ENCODE results near the gene CPO. TPM values are rescaled to one million over a fixed set of nuclear protein-coding genes. Genes with fewer than 3 reads are reported as not detected.

Gene CPO
- total and polyA plus RNA-seq, 2 experiments from 2014 or later = not detected

DNA sequence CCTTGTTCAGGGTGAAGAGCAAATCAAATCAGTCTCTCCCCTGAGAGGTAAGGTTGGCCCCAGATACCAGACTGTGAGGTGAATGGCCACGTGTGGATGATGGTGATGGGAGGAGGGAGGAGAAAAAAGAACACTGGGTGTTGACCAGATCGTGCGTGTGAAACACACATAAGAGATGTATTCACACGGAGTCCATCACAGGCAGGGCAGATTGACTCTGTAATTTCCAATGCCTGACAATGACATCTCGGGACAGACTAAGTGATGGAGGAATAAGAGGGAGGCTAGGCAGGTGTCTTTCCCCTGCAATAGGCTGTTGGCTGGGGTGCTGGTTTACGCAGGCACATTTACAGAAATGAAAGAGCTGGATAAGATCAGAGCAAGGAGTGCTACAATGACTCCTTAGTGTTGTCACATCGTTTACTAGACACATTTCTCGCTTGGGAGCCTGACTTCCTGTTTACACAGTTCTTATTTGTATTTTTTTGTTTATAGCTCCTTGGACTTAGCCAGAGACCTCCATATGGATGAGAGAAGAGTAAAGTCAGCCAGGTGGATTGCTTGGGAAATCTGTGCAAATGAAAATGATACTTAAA, 43.1 kb downstream of the CPO start:
- Histone ChIP-seq H3K27me3 (no peaks in the 10 kb centered on the region), H3K79me2 (no peaks in the 10 kb centered on the region), H3K4me3 (no peak overlapping the region), H3K4me2 (no peak overlapping the region), H4K20me1 (ENCODE audit: insufficient read depth, poor library complexity, severe bottlenecking) (no peaks in the 10 kb centered on the region), H3K4me1 (ENCODE audit: insufficient read depth) (peaks cover 13% of the 10 kb centered on the region), H3K9me2 (replicated peaks; ENCODE audit: insufficient read depth) (no peaks in the 10 kb centered on the region), H2AFZ (no peak overlapping the region), H3K36me3 (replicated peaks; ENCODE audit: insufficient read depth, low read depth) (no peaks in the 10 kb centered on the region), H3K9me3 (ENCODE audit: low read depth) (no peaks in the 10 kb centered on the region), H3K27ac (no peak overlapping the region)
- no peak for DNase-seq (ENCODE audit: low spot score)
- WGBS (ENCODE audit: low lambda C conversion rate, missing lambda C conversion rate) = 73% methylated on average over 8 of the region's 8 CpGs
- no peak for TF ChIP-seq EZH2phosphoT487 (IDR thresholded peaks at IDR 0.05; ENCODE audit: low read depth, severe bottlenecking, unreplicated experiment)
- TF ChIP-seq, protein P1, sequence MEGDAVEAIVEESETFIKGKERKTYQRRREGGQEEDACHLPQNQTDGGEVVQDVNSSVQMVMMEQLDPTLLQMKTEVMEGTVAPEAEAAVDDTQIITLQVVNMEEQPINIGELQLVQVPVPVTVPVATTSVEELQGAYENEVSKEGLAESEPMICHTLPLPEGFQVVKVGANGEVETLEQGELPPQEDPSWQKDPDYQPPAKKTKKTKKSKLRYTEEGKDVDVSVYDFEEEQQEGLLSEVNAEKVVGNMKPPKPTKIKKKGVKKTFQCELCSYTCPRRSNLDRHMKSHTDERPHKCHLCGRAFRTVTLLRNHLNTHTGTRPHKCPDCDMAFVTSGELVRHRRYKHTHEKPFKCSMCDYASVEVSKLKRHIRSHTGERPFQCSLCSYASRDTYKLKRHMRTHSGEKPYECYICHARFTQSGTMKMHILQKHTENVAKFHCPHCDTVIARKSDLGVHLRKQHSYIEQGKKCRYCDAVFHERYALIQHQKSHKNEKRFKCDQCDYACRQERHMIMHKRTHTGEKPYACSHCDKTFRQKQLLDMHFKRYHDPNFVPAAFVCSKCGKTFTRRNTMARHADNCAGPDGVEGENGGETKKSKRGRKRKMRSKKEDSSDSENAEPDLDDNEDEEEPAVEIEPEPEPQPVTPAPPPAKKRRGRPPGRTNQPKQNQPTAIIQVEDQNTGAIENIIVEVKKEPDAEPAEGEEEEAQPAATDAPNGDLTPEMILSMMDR (IDR thresholded peaks at IDR 0.05; ENCODE audit: poor library complexity) = no peak
- no peak for TF ChIP-seq EZH2 (IDR thresholded peaks at IDR 0.05; ENCODE audit: borderline replicate concordance)

DNA sequence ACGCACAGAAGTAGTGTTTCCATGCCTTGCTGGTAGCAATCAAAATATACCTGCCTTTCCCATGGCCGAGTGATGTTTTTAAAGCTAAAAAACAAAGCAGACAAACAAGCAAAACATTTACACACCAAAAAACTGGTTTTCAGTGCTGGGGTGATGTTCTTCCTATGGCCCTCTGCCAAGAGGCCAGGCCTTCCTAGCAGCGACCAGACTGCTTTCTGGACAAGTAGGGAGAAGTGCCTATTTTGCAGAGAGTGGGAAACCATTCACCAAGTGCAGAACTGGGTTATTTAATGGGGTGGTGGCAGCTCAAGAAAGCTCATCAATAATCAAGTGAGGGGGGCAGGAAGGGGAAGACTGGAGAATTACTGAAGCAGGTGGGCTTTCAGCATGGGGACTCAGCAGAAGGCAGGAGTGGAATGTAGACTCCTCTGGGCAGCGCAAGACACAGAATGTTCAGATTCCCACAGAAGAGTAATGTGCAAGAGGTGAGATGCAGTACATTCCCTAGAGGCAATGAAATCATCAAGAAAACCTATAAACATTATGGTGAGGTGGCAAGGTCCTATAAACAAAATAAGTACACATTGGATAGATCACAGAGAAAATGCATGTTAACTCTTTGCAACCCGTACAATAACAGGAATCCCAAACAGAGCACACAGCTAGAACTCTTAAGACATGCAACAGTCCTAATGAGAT, 44.0 kb downstream of the CPO start:
- 73% methylated on average over 5 of the region's 5 CpGs for WGBS (ENCODE audit: low lambda C conversion rate, missing lambda C conversion rate)
- no peak overlapping the region for H3K4me3 ChIP-seq
- no peak overlapping the region for H2AFZ ChIP-seq
- no peak overlapping the region for H3K4me2 ChIP-seq
- H3K9me2 ChIP-seq (replicated peaks; ENCODE audit: insufficient read depth) = no peaks in the 10 kb centered on the region
- TF ChIP-seq EZH2phosphoT487 (IDR thresholded peaks at IDR 0.05; ENCODE audit: low read depth, severe bottlenecking, unreplicated experiment) (no peak), EZH2 (IDR thresholded peaks at IDR 0.05; ENCODE audit: borderline replicate concordance) (no peak)
- TF ChIP-seq, protein P1 (IDR thresholded peaks at IDR 0.05; ENCODE audit: poor library complexity) = no peak
- H3K27me3 ChIP-seq = no peaks in the 10 kb centered on the region
- H3K4me1 ChIP-seq (ENCODE audit: insufficient read depth) = peaks cover 13% of the 10 kb centered on the region
- H3K79me2 ChIP-seq = no peaks in the 10 kb centered on the region
- no peaks in the 10 kb centered on the region for H3K36me3 ChIP-seq (replicated peaks; ENCODE audit: insufficient read depth, low read depth)
- H4K20me1 ChIP-seq (ENCODE audit: insufficient read depth, poor library complexity, severe bottlenecking) = no peaks in the 10 kb centered on the region
- H3K27ac ChIP-seq = no peak overlapping the region
- no peaks in the 10 kb centered on the region for H3K9me3 ChIP-seq (ENCODE audit: low read depth)
- no peak for DNase-seq (ENCODE audit: low spot score)

DNA sequence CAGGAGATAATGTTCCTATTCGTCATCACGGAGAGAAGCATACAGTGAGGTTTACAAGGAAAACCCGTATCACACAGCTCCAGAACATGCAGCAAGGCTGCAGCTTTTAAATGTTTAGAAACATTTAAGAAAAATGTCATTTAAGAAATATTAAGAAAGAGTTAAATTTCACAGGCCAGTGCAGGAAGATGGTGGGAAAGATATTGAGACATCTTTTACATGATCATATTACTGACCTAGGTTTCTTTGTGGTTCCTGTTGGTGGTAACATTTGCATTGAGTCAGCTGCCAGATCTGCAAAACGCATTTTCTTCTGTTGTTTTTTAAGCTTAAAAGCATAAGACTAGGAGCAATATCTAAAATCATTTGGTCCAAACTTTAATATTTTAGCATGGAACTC, 44.9 kb downstream of the CPO start:
- 67% methylated on average over 4 of the region's 4 CpGs for WGBS (ENCODE audit: low lambda C conversion rate, missing lambda C conversion rate)

More for the DNA sequence above, 44.9 kb downstream of the CPO start:
- no peak for DNase-seq (ENCODE audit: low spot score)
- Histone ChIP-seq H3K4me3 (no peak overlapping the region), H3K9me2 (replicated peaks; ENCODE audit: insufficient read depth) (no peaks in the 10 kb centered on the region), H2AFZ (no peak overlapping the region), H3K79me2 (no peaks in the 10 kb centered on the region), H3K9me3 (ENCODE audit: low read depth) (no peaks in the 10 kb centered on the region), H3K4me1 (ENCODE audit: insufficient read depth) (peaks cover 13% of the 10 kb centered on the region), H3K4me2 (no peak overlapping the region), H3K27ac (no peak overlapping the region), H3K36me3 (replicated peaks; ENCODE audit: insufficient read depth, low read depth) (no peaks in the 10 kb centered on the region), H4K20me1 (ENCODE audit: insufficient read depth, poor library complexity, severe bottlenecking) (no peaks in the 10 kb centered on the region), H3K27me3 (no peaks in the 10 kb centered on the region)
- TF ChIP-seq EZH2 (IDR thresholded peaks at IDR 0.05; ENCODE audit: borderline replicate concordance) (no peak), EZH2phosphoT487 (IDR thresholded peaks at IDR 0.05; ENCODE audit: low read depth, severe bottlenecking, unreplicated experiment) (no peak)
- TF ChIP-seq, protein P1 (IDR thresholded peaks at IDR 0.05; ENCODE audit: poor library complexity) = no peak
